Activated CD4-positive, alpha-beta T cell treated with anti-CD3 and anti-CD28 coated beads, Interleukin-2, Interleukin-6, amounts not matched to agents 100 ng/mL and 50 ng/mL, durations not matched to agents 16 hours and 8 hours (primary cell): Measurements from ENCODE around the gene PGBD2.
"Not testable (repeated sequence)": the region's sequence is repeated elsewhere in the genome, so short reads cannot be mapped to it uniquely, and the experiment has no call there.

Experiments
- DNase-seq: peaks from one replicate; pipeline ENCODE4 v3.0.0-alpha.2; 2020

PGBD2 gene, protein sequence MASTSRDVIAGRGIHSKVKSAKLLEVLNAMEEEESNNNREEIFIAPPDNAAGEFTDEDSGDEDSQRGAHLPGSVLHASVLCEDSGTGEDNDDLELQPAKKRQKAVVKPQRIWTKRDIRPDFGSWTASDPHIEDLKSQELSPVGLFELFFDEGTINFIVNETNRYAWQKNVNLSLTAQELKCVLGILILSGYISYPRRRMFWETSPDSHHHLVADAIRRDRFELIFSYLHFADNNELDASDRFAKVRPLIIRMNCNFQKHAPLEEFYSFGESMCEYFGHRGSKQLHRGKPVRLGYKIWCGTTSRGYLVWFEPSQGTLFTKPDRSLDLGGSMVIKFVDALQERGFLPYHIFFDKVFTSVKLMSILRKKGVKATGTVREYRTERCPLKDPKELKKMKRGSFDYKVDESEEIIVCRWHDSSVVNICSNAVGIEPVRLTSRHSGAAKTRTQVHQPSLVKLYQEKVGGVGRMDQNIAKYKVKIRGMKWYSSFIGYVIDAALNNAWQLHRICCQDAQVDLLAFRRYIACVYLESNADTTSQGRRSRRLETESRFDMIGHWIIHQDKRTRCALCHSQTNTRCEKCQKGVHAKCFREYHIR

GRCh38 chr1:248906009-248906752 is at the start of gene PGBD2:
Gene PGBD2, plus strand, starts transcription at chr1:248906235. Its CDS starts 7,628 bp downstream, at chr1:248913863.
- peak; percentile 98 for DNase-seq

DNA sequence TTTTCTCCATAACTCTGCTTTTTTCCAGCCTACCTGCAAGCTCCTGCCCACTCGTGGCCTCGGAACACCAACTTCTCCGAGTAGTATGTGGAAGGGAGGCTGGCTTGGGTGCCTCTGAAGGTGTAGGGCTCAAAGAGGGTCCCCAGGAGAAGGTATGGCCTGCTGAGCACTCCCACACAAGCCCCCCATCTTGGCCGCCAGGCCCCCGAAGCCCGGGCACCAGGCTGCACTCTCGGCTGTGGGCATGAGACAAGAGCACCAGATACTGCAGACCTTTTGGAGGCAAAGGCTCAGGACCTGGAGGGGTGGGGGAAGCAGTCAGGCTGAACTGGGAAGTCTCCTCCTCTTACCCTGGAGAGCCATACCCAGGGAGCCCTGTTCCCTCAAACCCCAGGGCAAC is 48.8 kb upstream of the PGBD2 start:
- no peak for DNase-seq

DNA sequence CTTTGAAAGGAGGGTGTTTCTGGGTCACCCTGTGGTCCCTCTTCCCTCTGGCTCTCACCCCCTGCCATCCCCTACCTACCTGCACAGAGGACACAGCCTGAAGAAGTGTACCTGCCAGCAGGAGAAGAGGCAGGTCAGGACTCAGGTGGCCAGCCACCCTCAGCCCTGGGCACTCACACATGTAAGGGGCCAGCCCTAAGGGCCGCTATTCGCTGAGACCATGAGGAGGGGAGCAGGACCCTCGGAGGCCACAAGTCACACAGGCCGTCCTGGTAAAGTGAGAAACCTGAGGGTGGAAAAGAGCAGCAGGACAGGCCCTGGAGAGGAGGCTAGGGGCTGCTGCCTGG is 48.3 kb upstream of the PGBD2 start:
- DNase-seq = no peak

- peak; percentile 57 for DNase-seq
Observed at GRCh38 chr1:248858096-248858890, 47.7 kb upstream of the PGBD2 start.

DNA sequence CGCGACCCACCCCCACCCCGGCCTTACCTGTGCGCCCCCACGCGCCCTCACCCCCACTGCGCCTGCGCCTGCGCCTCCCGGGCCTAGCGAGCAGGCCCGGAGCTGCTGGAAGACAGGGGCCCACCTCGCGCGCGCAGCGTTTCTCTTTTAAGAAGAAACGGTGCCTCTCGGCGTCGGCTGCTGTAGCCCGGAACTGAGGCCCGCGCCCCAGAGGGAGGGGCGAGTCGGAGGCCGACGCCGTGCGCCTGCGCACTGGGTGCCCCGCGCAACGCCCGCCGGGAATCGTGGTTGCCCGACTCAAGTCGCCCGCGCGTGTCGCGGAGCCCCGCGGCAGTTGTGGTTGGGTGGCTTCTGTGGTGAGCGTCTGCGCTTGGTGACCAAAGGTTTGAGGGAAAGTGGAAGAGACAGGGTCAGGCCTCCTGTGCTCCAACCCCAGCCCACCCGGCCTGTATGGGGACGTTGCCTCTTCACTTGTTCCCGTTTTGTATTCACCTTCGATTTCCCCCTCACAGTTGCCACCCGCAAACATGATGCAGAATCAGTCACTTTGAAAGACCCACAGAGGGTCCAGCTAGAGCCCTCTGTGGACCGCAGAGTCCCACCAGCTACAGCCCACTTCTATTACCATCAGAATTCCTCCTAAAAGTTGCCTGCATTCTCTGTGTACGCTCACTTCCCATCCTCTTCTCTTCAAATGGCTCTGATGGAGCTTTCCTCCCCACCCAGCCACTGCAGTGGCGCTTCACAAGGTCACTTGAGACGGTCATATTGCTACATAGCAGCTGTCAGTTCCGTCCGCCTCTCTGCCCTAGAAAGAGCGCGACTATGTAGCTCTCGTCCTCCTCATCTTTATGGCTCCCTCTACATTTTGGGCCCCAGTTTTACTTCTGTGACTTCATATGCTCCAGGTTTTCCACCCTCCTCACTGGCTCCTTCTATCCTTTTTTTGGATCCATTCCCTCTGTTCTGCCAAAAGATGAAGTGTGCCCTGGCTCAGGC is 46.8 kb upstream of the PGBD2 start, which contains the start of gene ZNF692:
TSS of gene ZNF692 (minus strand) at position 195 of the 999 bp plus-strand sequence. CDS start 776 bp downstream, outside the sequence.
- DNase-seq = peak; percentile 98

DNA sequence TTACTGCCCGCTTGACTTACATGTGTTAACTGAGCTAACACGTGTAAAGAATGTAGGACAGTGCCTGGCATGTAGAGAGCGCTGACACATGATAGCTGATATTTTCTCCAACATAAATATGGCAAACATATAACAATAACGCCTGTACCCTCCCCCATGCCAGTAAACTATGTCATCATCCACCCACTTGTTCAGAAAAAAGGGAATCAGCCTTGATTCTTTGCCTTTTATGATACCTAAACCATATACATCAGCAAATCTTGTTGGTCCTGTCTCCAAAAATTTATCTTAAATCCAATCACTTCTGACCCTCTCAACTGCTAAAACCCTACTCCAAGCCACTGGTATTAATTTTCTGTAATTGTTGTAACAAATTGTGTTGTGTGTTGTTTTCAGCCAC is 46.0 kb upstream of the PGBD2 start:
- DNase-seq = no peak

DNA sequence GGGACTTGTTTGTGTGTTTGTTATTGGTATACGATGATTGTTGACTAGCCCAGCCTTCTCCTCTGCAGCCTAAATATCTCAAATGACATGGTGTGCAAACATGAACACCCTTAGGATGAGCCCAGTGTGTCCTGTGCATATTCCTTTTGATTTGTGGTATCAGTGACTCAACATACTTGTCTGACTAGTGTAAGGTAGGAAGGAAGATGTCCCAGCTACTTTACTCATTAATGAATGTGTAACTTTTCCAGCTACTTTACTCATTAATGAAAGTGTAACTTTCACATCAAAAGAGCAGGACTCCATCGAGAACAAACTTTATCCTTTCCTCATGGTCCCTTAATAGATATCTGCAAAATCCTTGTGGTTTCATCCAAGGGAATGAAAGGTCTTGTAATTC is 44.4 kb upstream of the PGBD2 start:
- DNase-seq = no peak

DNA sequence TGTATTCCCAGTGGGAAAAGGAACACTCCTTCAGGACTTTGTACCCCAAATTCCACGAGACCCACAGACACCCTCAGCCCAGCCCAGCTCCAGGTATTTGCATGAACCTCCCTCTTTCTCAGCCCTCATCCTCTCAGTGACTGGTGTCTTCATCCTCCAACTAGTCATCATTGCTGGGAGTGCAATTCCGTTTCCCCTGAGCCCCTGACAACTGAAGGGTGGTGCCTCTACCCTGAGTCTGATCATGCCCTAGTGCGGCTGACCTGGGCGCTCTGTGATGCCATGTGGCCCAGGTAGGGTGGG is 43.4 kb upstream of the PGBD2 start:
- DNase-seq = peak; percentile 37

DNA sequence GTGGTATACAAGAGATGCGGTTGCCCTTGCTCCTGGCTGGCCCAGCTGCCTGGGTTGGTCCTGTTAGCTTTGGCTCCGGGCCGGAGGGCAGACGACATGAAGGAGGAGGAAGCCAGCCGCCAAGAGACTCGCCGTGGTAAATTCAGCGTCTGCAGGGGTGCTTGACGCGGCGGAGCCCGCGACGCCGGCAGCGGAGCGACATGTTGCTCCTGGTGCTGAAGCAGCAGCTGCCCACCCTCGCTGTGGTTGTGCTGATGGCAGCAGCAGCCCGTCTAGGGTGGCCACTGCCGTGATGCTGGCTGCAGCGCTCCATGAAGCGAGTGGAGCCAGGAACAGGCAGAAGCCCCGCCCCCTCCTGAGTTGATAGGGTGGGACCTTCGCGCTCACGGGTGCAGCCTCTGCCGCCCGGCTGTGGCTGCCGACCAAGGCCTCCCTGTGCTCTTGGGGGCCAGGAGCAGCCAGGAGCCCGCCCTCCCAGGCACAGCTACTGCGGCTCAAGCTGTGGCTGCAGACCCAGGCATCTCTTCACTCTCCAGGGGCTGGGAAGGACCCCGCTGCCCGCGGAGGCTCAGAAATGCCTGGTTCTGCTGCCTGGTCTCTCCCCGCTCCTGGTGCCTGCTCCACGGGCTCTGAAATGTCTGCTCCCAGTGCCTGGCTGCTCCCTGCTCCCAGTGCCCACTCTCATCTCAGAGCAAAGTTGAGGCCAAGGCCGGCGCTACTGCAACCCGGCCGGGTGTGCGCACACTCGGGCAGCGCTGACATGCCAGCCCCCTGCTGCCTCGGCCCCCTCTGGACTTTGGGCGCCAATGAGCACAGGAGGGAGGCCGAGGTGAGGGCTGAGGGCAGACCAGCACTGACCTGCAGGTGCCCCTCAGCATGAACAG is 42.8 kb upstream of the PGBD2 start:
- peak; percentile 84 for DNase-seq

DNA sequence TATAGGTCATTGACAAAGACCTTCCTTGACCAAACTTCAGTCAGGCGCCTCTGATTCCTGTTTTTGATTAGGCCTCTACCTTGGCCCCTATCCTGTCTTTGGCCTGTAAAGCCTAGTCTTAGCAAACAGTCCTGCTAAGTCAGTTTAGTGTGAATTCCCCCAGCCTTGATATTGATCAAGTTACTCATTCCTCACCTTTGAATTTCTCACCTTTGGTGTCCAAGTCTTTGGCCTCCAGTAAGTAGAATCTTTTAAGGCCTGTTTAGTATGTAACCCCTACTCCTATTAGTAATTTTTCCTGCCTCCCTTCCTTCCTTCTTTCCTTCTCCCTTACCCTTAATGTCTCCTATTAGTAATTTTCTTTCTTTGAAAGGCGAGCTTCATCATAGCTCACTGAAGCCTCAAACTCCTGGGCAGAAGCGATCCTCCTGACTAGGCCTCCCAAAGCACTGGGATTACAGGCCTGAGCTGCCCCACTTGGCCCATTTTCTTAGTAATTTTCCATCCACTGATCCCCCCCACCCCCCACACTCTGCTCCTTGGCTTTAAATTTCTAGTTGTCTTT is 34.1 kb upstream of the PGBD2 start:
- DNase-seq = no peak

- DNase-seq = peak; percentile 70
Observed at GRCh38 chr1:248872752-248873408, 33.2 kb upstream of the PGBD2 start.

- peak; percentile 97 for DNase-seq
Observed at GRCh38 chr1:248873409-248873992, 32.5 kb upstream of the PGBD2 start.

DNA sequence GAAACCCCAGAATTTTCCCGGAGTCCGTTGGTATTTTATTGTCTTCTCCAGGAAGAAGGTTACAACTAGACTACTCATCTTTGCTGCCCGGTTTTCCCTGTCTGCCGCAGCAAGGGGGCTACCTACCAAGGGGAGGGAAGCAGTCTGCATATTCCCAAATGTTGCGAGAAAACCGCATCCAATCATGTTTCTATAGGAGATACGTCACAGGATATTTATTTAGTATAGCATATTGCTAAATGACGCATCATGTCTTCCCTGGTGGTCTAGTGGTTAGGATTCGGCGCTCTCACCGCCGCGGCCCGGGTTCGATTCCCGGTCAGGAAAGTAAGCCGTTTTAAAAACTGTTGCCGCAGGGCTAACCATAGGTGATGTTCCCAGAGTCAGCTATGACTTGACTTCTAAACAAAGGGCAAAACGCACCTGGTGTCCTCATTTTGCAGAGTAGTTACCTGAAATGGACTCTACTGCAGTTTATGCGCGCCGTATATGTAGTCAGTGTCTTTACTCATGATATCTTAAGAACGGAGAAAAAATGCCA is 32.0 kb upstream of the PGBD2 start:
- peak; percentile 92 for DNase-seq

GRCh38 chr1:248881261-248881660 is 24.8 kb upstream of the PGBD2 start:
- no peak for DNase-seq

GRCh38 chr1:248882427-248882826 is 23.6 kb upstream of the PGBD2 start:
- not testable (repeated sequence) for DNase-seq

- no peak for DNase-seq
Observed at GRCh38 chr1:248884632-248885295, 21.3 kb upstream of the PGBD2 start.

- no peak for DNase-seq
Observed at GRCh38 chr1:248885646-248886045, 20.4 kb upstream of the PGBD2 start.

- DNase-seq = no peak
Observed at GRCh38 chr1:248886237-248886895, 19.7 kb upstream of the PGBD2 start.
